ENCODE measurements around the gene MYG1.

MYG1 gene

GRCh38 chr12:53333289-53333688 lies 33.8 kb downstream of the MYG1 start:
- in situ Hi-C loops (cut with MboI; ENCODE audit: low pct_unique_long_range_greater_than_20kb, low sequenced_read_pairs, unreplicated experiment), result no loop called here
- no peak for TF ChIP-seq CTCF (IDR thresholded peaks at IDR 0.05; ENCODE audit: extremely low read depth, insufficient read depth, missing control alignments)
- no peak for DNase-seq (ENCODE audit: low spot score)

GRCh38 chr12:53333845-53334244 lies 34.4 kb downstream of the MYG1 start:
- TF ChIP-seq CTCF (IDR thresholded peaks at IDR 0.05; ENCODE audit: extremely low read depth, insufficient read depth, missing control alignments), result no peak
- no peak for DNase-seq (ENCODE audit: low spot score)
- in situ Hi-C loops (cut with MboI; ENCODE audit: low pct_unique_long_range_greater_than_20kb, low sequenced_read_pairs, unreplicated experiment), result no loop called here

- in situ Hi-C loops (cut with MboI; ENCODE audit: low pct_unique_long_range_greater_than_20kb, low sequenced_read_pairs, unreplicated experiment), result no loop called here
- no peak for DNase-seq (ENCODE audit: low spot score)
- no peak for TF ChIP-seq CTCF (IDR thresholded peaks at IDR 0.05; ENCODE audit: extremely low read depth, insufficient read depth, missing control alignments)
Measured at GRCh38 chr12:53334822-53335221, 35.3 kb downstream of the MYG1 start.

GRCh38 chr12:53336181-53336681 lies 36.7 kb downstream of the MYG1 start, which contains the start of gene SP7:
Gene SP7 (minus strand): TSS chr12:53336354. CDS start chr12:53335646, 708 bp downstream.
- no peak for TF ChIP-seq CTCF (IDR thresholded peaks at IDR 0.05; ENCODE audit: extremely low read depth, insufficient read depth, missing control alignments)
- in situ Hi-C loops (cut with MboI; ENCODE audit: low pct_unique_long_range_greater_than_20kb, low sequenced_read_pairs, unreplicated experiment), result no loop called here
- no peak for DNase-seq (ENCODE audit: low spot score)

- DNase-seq (ENCODE audit: low spot score), result no peak
- TF ChIP-seq CTCF (IDR thresholded peaks at IDR 0.05; ENCODE audit: extremely low read depth, insufficient read depth, missing control alignments), result no peak
- in situ Hi-C loops (cut with MboI; ENCODE audit: low pct_unique_long_range_greater_than_20kb, low sequenced_read_pairs, unreplicated experiment), result no loop called here
Measured at GRCh38 chr12:53338017-53338416, 38.5 kb downstream of the MYG1 start.

GRCh38 chr12:53338916-53339315 lies 39.4 kb downstream of the MYG1 start:
- DNase-seq (ENCODE audit: low spot score), result no peak
- in situ Hi-C loops (cut with MboI; ENCODE audit: low pct_unique_long_range_greater_than_20kb, low sequenced_read_pairs, unreplicated experiment), result no loop called here
- TF ChIP-seq CTCF (IDR thresholded peaks at IDR 0.05; ENCODE audit: extremely low read depth, insufficient read depth, missing control alignments), result no peak

GRCh38 chr12:53340398-53340797 lies 40.9 kb downstream of the MYG1 start:
- in situ Hi-C loops (cut with MboI; ENCODE audit: low pct_unique_long_range_greater_than_20kb, low sequenced_read_pairs, unreplicated experiment), result no loop called here
- TF ChIP-seq CTCF (IDR thresholded peaks at IDR 0.05; ENCODE audit: extremely low read depth, insufficient read depth, missing control alignments), result no peak
- DNase-seq (ENCODE audit: low spot score), result no peak
